Astrocyte of the hippocampus (primary cell): ENCODE data around the gene IRF2.

ENCODE experiments used
- DNase-seq: peaks from one replicate; pipeline ENCODE4 v3.0.0; 2011; ENCODE audit warnings: low read depth, low spot score

IRF2 gene

GRCh38 chr4:184450743-184451535 is 23.4 kb downstream of the IRF2 start:
- no peak for DNase-seq

- DNase-seq = peak; percentile 62
Measured at GRCh38 chr4:184450045-184450444, 24.3 kb downstream of the IRF2 start.

- DNase-seq = peak; percentile 62
Measured at GRCh38 chr4:184448821-184449220, 25.5 kb downstream of the IRF2 start.

GRCh38 chr4:184448141-184448540 is 26.2 kb downstream of the IRF2 start:
- DNase-seq = peak; percentile 18

GRCh38 chr4:184447664-184448063 is 26.7 kb downstream of the IRF2 start:
- peak; percentile 28 for DNase-seq

GRCh38 chr4:184446132-184446658 is 28.2 kb downstream of the IRF2 start:
- DNase-seq = no peak

GRCh38 chr4:184444953-184445309 is 29.4 kb downstream of the IRF2 start:
- DNase-seq = no peak

- DNase-seq = peak; percentile 47
Measured at GRCh38 chr4:184444215-184444952, 30.0 kb downstream of the IRF2 start.

GRCh38 chr4:184443318-184443717 is 31.0 kb downstream of the IRF2 start:
- DNase-seq = no peak

- no peak for DNase-seq
Measured at GRCh38 chr4:184442314-184442635, 32.1 kb downstream of the IRF2 start.

- DNase-seq = peak; percentile 47
Measured at GRCh38 chr4:184441461-184442313, 32.7 kb downstream of the IRF2 start.

GRCh38 chr4:184440595-184441358 is 33.6 kb downstream of the IRF2 start:
- DNase-seq = no peak

- DNase-seq = no peak
Measured at GRCh38 chr4:184439856-184440594, 34.3 kb downstream of the IRF2 start.

- DNase-seq = no peak
Measured at GRCh38 chr4:184439386-184439785, 35.0 kb downstream of the IRF2 start.

GRCh38 chr4:184438375-184438774 is 36.0 kb downstream of the IRF2 start:
- no peak for DNase-seq

GRCh38 chr4:184437565-184438265 is 36.6 kb downstream of the IRF2 start:
- no peak for DNase-seq

GRCh38 chr4:184434501-184435066 is 39.8 kb downstream of the IRF2 start:
- peak; percentile 49 for DNase-seq

GRCh38 chr4:184434021-184434420 is 40.3 kb downstream of the IRF2 start:
- DNase-seq = no peak

GRCh38 chr4:184433258-184433892 is 41.0 kb downstream of the IRF2 start:
- no peak for DNase-seq
